NCI-H82 (cell line): ENCODE results near the gene B3GNT2.
A peak's percentile ranks its signal among the peaks of the same experiment; 100 is the strongest.
"Not testable (repeated sequence)": the region's sequence is repeated elsewhere in the genome, so short reads cannot be mapped to it uniquely, and the experiment has no call there.

ENCODE experiments used
- DNase-seq: peaks from one replicate; lab custom pipeline; 2025; lab: John Stamatoyannopoulos, UW

Gene B3GNT2

GRCh38 chr2:62185475-62186155 is 10.3 kb upstream of the B3GNT2 start:
- DNase-seq, result no peak

GRCh38 chr2:62186156-62186905 is 9.6 kb upstream of the B3GNT2 start:
- no peak for DNase-seq

GRCh38 chr2:62187246-62187645 is 8.7 kb upstream of the B3GNT2 start:
- no peak for DNase-seq

- DNase-seq, result no peak
Observed at GRCh38 chr2:62188416-62188815, 7.5 kb upstream of the B3GNT2 start.

GRCh38 chr2:62189196-62189595 is 6.7 kb upstream of the B3GNT2 start:
- DNase-seq, result no peak

GRCh38 chr2:62192811-62193210 is 3.1 kb upstream of the B3GNT2 start:
- no peak for DNase-seq

GRCh38 chr2:62194558-62195420 is 1.1 kb upstream of the B3GNT2 start:
- no peak for DNase-seq

- peak; percentile 71 for DNase-seq
Observed at GRCh38 chr2:62196278-62196901, 475 bp downstream of the B3GNT2 start.

- DNase-seq, result peak; percentile 60
Observed at GRCh38 chr2:62197011-62197924, 1.4 kb downstream of the B3GNT2 start.

- DNase-seq, result no peak
Observed at GRCh38 chr2:62197925-62198633, 2.2 kb downstream of the B3GNT2 start.

- not testable (repeated sequence) for DNase-seq
Observed at GRCh38 chr2:62198854-62199253, 2.9 kb downstream of the B3GNT2 start.

- no peak for DNase-seq
Observed at GRCh38 chr2:62199392-62200125, 3.6 kb downstream of the B3GNT2 start.

- no peak for DNase-seq
Observed at GRCh38 chr2:62200291-62200841, 4.5 kb downstream of the B3GNT2 start.

GRCh38 chr2:62200868-62201267 is 5.0 kb downstream of the B3GNT2 start:
- DNase-seq, result no peak

GRCh38 chr2:62201307-62201706 is 5.4 kb downstream of the B3GNT2 start:
- peak; percentile 76 for DNase-seq

- peak; percentile 51 for DNase-seq
Observed at GRCh38 chr2:62202019-62202722, 6.3 kb downstream of the B3GNT2 start.

- DNase-seq, result no peak
Observed at GRCh38 chr2:62202729-62203128, 6.8 kb downstream of the B3GNT2 start.

- DNase-seq, result no peak
Observed at GRCh38 chr2:62203459-62203858, 7.5 kb downstream of the B3GNT2 start.

GRCh38 chr2:62204998-62205496 is 9.1 kb downstream of the B3GNT2 start:
- DNase-seq, result no peak
